ENCODE results near the gene ELMOD1.

DNA sequence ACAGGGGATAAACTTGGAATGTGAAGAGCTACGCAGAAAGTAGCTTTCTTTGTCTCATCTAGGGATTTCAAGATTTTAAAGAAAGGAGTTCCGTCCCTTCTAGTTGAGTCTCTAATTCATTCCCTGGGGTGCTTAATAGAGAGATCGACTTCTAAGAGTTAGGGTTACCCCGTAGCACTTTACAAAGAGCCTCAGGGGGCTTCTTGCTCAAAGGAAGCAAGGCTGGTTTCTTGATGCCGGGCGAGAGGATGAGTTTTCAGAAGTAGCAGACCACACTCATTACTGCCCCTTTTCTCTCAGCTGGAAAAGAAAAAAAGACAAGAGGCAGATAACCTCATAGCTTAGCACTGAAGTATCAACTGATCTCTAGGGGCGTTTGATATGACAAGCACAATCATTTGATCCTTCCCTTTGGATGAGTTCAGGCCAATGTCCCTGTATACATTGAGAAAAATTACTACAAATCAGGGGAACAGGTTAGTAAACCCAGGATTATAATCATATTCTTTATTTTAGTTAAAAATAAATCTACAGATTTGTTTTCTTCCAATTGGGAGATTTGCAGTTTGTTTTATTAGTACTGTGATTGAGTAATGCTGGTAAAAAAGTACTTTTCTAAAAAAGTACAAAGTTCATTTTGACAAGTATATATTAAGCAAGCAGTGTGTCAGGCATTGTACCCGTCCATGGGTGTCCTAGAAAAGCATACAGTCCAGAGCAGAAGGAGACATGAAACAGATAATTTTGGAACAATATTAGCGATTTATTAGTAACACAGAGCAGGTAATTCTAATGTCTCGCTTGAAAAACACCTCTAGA, 18.7 kb downstream of the ELMOD1 start:
- TF ChIP-seq POLR2A (IDR thresholded peaks at IDR 0.05), result no peak
- TF ChIP-seq, protein P1, sequence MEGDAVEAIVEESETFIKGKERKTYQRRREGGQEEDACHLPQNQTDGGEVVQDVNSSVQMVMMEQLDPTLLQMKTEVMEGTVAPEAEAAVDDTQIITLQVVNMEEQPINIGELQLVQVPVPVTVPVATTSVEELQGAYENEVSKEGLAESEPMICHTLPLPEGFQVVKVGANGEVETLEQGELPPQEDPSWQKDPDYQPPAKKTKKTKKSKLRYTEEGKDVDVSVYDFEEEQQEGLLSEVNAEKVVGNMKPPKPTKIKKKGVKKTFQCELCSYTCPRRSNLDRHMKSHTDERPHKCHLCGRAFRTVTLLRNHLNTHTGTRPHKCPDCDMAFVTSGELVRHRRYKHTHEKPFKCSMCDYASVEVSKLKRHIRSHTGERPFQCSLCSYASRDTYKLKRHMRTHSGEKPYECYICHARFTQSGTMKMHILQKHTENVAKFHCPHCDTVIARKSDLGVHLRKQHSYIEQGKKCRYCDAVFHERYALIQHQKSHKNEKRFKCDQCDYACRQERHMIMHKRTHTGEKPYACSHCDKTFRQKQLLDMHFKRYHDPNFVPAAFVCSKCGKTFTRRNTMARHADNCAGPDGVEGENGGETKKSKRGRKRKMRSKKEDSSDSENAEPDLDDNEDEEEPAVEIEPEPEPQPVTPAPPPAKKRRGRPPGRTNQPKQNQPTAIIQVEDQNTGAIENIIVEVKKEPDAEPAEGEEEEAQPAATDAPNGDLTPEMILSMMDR (IDR thresholded peaks at IDR 0.05), result no peak
